NCI-H1694 treated with DMSO at 0.1 percent for 48 hours (cell line): Measurements from ENCODE around the gene IGSF9B.

Source experiments
- DNase-seq: peaks from one replicate; lab custom pipeline; 2025; lab: John Stamatoyannopoulos, UW

Gene IGSF9B

GRCh38 chr11:133953999-133954398 lies 2.8 kb downstream of the IGSF9B start:
- DNase-seq: no peak

GRCh38 chr11:133953547-133953946 lies 3.2 kb downstream of the IGSF9B start:
- no peak for DNase-seq

GRCh38 chr11:133952199-133953190 lies 4.3 kb downstream of the IGSF9B start:
- DNase-seq: no peak

GRCh38 chr11:133951327-133952198 lies 5.2 kb downstream of the IGSF9B start:
- DNase-seq: no peak

- DNase-seq: peak; percentile 14
These were observed 5.9 kb downstream of the IGSF9B start for GRCh38 chr11:133950874-133951326.

GRCh38 chr11:133950421-133950820 lies 6.3 kb downstream of the IGSF9B start:
- no peak for DNase-seq

- no peak for DNase-seq
These were observed 7.6 kb downstream of the IGSF9B start for GRCh38 chr11:133949129-133949528.

- DNase-seq: no peak
These were observed 8.1 kb downstream of the IGSF9B start for GRCh38 chr11:133948711-133949110.

- DNase-seq: peak; percentile 18
These were observed 9.4 kb downstream of the IGSF9B start for GRCh38 chr11:133947321-133947756.

GRCh38 chr11:133946541-133947318 lies 10.0 kb downstream of the IGSF9B start:
- peak; percentile 8 for DNase-seq

- no peak for DNase-seq
These were observed 10.7 kb downstream of the IGSF9B start for GRCh38 chr11:133946051-133946450.

- no peak for DNase-seq
These were observed 11.4 kb downstream of the IGSF9B start for GRCh38 chr11:133945087-133945974.

GRCh38 chr11:133943950-133944698 lies 12.6 kb downstream of the IGSF9B start:
- no peak for DNase-seq

GRCh38 chr11:133942577-133942976 lies 14.2 kb downstream of the IGSF9B start:
- no peak for DNase-seq

- DNase-seq: no peak
These were observed 15.2 kb downstream of the IGSF9B start for GRCh38 chr11:133941546-133941945.

- no peak for DNase-seq
These were observed 16.7 kb downstream of the IGSF9B start for GRCh38 chr11:133940034-133940433.

- DNase-seq: no peak
These were observed 17.2 kb downstream of the IGSF9B start for GRCh38 chr11:133939558-133939957.

- no peak for DNase-seq
These were observed 18.6 kb downstream of the IGSF9B start for GRCh38 chr11:133938166-133938565.

- no peak for DNase-seq
These were observed 19.3 kb downstream of the IGSF9B start for GRCh38 chr11:133937468-133937867.

- no peak for DNase-seq
These were observed 19.8 kb downstream of the IGSF9B start for GRCh38 chr11:133937015-133937414.
